ENCODE results near the gene SAMM50.
A peak's percentile ranks its signal among the peaks of the same experiment; 100 is the strongest.

SAMM50 gene

DNA sequence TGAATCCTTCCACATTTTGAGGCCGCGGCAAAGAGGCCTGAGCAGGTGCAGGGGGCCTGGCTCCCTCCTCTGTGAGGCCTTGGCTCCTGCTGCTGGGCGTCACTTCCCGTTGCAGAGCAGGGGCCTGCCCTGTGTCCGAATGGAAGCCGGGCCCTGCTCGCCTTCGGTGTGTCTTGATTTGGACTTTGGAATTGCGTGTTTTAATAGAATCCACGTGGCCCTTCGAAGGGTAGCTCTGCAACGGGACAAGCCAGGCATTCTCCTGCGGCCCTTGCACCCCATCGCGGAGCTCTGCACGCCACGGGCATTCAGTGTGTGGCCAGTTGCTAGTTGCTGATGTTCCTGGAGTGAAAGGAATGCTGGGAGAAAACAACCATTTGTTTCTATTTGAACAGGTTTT lies 25.8 kb downstream of the SAMM50 start:
- DNase-seq, result no peak

DNA sequence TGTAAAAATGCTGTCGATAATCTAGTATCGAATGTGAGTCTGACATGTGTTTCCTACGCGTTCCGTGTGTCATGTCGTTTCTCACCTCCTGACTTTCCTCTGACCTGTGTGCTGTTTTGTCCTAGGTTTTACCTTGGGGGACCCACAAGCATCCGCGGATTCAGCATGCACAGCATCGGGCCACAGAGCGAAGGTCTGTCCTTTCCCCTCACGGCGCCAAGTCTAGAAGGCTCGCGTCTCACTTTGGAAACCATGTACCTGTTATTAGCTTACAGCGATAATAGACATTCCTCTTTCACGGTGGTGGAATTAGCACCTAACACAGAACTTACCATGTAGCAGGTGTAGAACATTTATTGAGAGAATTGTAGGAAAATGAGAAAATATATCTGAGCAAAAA lies 28.6 kb downstream of the SAMM50 start:
- DNase-seq, result no peak

DNA sequence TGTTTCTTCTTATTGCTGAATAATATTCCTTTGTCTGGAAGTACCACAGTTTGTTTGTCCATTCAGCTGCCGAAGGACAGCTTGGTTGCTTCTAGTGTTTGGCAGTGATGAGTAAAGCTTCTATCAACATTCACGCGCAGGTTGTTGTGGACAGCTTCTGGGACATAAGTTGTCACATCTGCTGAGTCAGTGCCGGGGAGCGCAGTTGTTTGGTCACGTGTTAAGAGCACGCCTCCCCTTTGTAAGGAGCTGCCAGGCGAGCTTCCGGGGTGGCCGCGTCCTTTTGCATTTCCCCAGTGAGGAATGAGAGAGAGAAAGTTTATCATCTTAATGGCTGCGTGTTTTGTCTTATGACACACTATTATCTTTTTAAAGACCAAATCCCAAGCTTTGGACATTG lies 30.3 kb downstream of the SAMM50 start:
- DNase-seq, result no peak

DNA sequence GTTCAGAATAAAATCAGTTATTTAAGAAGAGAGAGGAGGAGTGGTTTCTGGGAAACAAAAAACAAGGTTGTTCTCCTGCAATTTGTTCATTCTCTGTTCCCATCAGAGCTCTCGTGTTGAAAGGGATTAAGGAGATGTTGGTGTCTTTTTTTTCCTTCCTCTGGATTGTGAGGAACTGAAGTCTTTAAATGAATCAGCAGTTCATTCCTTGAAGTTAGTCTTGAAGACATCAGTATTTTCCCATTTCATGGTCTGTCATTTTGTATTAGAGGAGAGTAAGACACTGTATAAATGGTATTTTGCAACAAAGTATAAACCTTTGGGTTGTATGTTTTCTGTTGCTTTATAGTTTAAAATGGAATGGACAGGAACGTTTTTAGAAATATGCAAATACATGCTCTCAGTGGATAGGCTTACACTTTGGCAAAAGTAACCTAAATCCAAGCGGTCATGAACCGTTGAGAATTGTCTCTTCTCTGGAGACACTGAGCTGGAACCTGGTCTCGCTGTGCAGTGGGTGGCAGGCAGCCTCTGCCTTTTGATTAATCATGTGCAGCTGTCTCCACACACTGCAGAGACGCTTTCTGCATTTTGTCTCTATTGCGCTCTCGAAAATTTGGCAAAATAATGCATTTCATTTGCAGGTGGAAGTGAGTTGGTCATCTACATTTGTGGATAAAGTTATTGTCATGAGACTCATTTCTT lies 33.0 kb downstream of the SAMM50 start:
- no peak for DNase-seq

DNA sequence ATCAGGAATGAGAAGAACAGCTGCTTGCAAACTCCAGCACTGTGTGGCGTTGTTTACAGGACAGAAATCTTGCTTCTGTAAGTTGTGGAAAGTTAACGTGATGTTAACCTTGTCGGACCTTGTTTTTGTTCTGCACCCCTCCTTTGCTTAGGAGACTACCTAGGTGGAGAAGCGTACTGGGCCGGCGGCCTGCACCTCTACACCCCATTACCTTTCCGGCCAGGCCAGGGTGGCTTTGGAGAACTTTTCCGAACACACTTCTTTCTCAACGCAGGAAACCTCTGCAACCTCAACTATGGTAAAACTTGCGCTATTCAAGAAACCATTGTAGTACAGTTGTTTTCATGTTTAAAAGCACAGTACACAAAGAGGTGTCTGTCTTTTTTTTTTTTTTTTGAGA lies 33.7 kb downstream of the SAMM50 start:
- DNase-seq, result no peak

DNA sequence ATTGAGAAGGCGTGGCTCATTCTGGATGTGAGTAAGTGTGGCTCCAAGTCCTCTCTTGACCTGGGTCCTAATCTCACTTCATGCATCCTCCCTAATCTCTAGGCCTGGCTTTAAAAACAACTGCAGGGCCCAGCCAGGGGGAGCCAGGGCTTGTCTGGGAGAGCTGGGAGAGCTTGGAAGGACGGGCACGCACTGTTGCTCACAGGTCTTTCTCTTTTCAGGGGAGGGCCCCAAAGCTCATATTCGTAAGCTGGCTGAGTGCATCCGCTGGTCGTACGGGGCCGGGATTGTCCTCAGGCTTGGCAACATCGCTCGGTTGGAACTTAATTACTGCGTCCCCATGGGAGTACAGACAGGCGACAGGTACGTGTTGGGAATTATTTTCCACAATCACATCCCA lies 34.8 kb downstream of the SAMM50 start:
- no peak for DNase-seq

DNA sequence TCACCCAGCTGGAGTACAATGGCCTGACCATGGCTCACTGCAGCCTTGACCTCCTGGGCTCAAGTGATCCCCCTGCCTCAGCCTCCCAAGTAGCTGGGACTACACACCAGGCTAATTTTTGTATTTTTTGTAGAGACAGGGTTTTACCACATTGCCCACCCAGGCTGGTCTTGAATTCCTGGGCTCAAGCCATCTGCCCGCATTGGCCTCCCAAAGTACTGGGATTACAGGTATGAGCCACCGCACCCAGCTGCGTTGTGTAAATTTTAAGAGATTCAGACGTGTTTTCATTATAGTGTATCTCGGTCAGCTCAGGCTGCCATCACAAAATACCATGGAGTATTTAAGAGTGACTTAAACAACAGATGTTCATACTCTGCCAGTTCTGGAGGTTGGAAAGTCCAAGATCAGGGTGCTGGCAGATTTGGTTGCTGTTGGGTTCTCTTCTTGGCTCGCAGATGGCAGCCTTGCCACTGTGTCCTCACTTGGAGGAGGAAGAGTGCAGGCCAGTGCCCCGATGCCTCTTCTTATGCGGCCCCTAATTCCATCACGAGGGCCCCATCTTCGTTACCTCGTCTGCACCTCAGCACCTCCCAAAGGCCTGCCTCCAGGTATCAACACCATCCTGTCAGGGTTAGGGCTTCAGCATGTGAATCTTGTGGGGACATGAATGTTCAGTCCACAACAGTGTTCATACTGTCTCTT lies 36.2 kb downstream of the SAMM50 start:
- no peak for DNase-seq

DNA sequence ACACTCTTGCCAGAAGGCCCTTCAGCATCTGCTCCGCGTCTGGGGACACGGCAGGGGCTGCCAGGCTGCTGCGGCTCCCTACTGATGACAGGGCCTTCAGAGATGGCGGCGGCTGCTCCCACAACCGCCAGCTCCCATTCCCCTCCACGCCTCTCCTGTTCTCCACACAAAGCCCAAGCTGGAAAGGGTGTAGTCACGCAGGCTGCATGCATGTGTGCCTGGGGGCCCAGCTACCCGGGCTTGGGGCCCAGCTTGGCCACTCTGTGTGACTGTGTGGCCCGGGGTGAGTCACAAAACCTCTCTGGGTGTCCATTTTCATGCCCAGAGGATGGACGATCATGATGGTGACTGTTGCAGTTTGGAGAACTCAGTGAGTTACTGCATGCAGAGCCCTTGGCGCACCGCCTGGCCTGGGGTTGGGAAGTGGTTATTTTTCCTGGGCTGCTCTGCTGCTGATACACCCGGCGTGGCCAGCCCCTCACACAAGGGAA lies 37.1 kb downstream of the SAMM50 start:
- DNase-seq, result peak; percentile 56

DNA sequence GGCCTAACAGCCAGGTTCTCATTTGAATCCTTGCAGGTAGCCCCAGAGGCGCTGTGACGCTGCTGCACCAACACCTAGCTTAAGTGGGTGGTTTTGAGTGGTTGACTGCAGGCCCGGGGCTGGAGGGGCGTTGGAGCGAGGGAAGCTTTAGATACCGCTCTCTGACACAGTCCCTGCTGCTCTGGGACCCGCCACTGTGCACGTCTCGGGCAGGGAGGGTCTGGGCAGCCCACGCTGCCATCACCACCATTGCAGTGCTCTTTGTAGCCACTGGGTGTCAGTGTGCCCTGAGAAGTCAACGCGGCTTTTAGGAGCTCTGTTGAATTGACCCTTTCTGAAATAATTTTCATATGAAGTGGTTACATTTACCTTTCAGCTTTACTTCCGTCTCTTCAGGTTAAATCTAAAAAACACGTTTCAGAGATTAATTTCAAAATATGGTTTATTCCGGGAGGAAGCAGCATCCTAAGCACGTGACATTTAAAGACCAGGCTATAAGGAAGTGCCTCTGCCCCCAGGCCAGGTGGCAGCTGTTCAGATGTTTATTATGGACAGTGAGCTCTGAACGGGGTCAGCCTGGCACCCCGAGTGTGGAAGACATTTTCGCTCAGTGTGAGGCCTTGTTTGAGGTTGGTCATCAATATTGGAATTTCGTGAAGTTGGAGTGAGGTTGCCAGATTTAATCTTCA lies 38.0 kb downstream of the SAMM50 start:
- peak; percentile 49 for DNase-seq

DNA sequence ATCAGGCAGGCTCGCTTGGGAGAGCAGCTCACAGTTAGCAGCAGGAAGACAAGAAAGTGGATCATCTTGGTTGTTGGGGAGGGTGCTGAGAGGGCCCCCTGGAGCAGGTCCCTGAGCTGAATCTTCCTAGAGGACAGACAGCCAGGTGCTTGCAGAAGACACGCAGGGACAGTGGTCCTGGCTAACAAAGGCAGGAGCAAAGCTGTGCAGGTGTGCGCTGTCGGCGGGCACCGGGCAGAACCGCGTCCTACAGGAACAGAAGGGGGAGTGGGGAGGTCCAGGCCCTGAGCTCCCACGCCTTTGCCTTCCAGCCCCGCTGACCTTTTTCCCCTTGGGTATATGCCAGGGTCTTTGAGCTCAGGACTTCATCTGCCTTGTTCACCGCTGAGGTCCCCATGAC lies 38.8 kb downstream of the SAMM50 start:
- DNase-seq, result no peak

DNA sequence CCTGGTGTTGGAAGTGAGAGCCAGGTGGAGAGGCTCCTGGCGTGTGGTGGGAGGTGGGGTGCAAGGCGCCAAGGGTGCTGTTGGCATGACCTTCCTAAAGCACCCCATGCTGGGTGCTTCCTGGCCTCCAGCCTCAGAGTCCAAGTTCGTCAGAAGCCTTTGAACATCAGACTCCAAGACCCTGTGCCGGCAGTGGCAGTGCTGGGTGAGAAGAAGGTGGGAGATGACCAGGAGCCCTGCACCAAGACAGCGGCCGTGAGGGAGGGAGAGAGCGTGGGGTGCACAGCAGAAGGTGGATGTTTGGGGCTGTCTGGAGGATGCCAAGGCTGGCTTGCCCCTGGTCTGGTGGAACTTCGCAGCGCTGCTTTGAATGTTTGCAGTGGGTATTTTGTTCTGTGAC lies 39.2 kb downstream of the SAMM50 start:
- DNase-seq, result no peak

DNA sequence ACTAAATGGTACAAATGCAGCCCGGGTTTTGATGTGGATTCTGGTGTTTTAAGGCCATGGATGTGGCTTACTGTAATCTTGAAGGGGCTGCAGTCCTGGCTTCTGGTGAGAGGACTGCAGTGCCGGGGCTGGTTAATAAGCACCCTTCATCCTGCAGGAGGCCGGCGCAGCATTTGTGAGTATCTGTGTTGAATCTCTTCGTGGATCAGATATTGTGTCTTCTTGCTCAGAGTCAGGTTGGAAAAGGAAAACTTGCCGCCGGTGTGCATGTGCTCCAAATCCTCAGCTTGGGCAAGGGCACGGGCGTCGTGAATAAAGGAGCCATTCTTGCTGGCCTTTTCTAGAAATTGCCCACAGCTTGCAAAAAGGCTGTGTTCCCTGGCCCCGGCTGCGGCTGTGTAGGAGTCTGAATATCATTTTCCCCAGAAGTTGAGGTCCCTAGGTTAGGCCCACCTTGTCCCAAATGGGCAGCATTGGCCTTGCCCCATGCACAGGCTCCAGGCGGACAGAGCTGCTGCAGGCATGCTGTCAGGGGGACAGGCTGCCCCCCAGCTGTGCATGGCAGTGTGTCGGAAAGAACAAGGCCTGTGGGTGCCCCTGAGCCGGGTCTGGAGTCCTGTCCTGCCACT lies 39.9 kb downstream of the SAMM50 start:
- no peak for DNase-seq

DNA sequence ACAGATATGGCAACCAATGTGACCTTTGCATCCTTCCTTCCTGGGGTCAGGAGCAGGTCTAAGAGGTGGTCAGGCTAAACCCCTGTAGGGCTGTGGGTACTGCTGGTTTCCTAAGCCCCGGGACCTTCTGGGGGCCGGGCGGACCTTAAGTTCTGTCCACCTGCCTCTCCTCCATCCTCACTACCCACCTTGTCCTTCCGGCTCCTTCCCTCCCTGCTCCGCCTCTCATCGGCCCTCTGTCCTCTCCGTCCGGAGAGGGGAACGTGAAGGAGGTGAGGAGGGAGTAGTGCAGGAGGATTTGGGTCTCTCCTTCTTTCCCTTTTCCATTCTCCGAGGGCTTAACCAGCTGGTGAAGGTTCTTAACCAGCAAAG lies 40.5 kb downstream of the SAMM50 start:
- no peak for DNase-seq

DNA sequence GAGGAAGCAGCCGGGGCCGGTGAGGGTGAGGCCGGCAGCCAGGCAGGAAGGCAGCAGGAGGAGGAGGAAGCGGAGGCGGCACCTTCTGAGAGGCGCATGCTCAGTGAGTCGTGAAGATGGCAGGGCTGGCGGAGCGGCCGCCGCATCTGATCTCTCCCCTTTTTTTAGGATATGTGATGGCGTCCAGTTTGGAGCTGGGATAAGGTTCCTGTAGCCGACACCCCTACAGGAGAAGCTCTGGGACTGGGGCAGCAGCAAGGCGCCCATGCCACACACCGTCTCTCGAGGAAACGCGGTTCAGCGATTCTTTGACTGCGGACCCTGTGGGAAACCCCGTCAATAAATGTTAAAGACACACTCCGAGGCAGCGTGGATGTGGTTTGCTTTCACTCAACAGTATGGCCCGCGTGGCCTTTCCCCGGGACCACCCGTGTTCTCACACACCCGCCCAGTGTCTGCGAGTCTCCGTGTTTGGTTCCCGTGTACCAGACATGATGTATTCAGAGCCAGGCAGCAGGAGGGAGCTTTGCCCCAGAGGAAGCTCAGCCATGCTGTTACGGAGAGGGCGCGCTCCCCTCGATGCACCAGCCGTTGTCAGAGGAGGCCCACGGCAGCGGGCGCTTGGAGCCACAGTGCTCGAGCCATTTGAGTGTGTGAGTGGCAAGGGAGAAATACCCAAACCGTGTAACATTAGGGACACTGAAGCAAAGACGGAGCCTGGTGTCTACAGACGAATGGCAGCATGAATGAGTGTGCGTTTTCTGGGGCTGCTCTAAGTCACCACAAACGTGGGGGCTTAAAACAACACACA lies 41.1 kb downstream of the SAMM50 start:
- DNase-seq, result no peak

DNA sequence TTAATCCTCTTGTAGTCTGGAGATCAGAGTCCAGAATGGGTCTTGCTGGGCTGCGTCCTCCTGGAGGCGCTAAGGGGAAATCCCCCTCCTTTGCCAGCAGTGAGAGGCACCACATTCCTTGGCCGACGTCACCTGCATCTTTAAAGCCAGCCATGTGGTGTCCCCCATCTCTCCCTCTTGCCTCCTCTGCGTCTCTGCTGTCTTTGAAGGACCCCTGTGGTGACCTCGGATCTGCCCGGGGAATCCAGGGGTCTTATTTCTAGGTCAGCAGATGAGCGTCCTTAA lies 41.7 kb downstream of the SAMM50 start:
- no peak for DNase-seq

DNA sequence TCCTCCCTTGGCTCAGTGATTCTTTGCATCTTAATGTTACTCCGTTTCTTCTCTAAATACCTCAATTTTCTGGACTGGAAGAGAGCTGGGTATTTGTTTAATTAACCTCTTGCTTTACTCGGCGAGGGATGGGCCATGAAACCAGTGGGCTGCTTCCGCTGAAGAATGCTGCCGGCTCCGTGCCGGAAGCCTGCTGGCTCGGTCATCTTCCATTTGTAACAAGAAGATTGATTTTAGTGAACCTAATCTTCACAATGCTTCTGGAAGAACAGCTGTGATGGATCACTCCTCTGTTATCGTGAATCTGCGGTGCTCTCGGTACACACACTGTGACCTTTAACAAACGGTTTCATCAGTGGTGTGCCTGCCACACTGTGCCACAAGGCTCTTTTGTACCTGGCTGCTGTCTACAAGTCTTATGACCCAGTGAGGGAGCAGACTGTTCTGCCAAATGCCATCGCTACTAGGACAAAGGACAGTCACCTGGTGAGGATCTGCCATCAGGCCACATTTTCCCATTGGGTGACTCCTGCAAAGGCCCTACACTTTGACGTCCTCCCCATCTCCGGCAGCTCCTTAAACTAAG lies 43.5 kb downstream of the SAMM50 start:
- DNase-seq, result no peak

DNA sequence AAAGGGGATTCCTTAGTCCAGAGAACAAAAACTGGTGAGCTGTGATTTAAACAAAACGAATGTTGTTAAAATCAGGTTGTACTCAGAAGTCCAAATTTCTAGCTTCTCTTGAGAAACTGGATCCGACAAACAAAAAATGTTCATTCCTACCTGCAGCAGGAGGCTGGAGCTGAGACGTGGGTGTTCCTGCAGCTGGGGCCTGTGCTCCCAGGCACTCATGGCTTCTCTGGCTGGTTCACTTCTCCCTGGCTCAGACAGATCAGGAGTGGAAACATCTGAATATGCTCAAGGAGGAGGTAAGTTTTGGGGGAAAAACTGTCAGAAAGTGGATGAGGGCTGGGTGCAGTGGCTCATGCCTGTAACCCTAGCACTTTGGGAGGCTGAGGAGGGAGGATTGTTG lies 44.1 kb downstream of the SAMM50 start:
- no peak for DNase-seq

DNA sequence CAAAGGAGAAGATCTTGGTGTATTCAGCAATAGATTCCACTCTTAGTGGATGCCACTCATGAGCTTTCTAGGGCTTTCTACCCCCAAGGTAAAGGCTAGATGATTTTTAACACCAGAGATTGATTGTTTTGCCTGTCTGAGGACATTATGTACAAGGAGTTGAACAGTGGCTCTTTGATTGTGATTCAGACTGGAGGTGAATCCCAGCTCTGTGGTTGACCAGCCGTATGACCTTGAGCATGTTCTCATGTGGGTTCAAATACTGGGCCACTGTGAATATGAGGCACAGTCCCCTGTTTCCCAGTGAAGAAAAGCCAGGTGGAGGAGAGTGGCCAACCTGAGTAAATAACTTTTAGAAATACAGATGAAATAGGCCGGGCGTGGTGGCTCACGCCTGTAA lies 44.9 kb downstream of the SAMM50 start:
- DNase-seq, result no peak

DNA sequence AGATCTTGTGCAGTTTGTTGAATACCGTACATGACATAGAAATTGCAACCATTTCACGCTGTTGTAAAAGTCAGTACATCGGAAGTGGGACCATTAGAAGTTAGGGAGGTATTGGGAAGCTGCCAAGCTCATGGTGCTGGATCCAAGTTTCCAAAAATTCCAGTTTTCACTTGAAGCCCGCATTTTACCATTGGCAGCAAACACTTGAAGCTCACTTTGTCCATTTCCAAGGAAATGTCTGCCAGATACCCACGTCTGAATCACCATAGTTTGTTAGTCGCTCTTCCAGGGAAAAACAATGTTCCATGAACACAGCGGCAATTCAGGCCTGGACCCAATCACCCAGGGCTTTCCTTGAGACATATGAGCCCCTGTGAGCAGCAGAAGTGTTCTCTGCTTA lies 46.3 kb downstream of the SAMM50 start:
- DNase-seq, result no peak

DNA sequence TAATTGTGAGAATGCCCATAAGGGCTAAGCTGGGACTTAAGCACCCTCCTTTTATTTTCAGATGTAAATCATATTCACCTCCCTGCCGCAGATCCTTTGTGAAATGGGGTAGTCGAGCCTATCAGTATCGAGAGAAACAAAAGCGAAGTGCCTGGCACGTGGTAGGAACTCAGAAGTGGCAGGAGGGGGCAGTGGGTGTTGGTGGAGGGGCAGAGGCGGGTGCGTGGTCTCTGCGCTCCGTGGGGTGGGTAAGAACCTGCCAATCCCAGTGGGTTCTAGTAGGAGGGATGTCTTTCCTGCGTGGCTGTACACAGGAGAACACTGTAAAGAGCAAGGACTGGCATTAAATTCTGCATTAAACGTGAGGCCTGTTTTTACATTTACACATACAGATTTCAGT lies 47.1 kb downstream of the SAMM50 start:
- no peak for DNase-seq

DNA sequence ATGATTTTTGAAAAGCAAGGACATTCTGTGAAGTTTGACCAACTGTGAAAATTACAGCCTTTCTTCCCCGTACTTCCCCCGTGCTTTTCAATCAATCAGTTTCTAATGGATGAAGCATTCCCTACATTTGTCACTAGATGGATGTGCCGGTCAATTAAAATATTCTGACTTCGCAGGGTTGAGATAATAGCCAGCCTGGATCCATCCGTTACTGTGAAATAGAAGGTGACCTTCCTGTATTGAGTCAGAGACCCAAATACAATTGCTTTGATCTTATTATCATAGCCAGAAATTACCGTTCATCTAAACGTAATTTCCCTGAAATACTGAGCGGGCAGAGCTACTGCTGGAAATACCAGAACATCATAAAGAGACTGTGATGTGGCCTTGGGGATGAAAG lies 47.8 kb downstream of the SAMM50 start:
- DNase-seq, result no peak

DNA sequence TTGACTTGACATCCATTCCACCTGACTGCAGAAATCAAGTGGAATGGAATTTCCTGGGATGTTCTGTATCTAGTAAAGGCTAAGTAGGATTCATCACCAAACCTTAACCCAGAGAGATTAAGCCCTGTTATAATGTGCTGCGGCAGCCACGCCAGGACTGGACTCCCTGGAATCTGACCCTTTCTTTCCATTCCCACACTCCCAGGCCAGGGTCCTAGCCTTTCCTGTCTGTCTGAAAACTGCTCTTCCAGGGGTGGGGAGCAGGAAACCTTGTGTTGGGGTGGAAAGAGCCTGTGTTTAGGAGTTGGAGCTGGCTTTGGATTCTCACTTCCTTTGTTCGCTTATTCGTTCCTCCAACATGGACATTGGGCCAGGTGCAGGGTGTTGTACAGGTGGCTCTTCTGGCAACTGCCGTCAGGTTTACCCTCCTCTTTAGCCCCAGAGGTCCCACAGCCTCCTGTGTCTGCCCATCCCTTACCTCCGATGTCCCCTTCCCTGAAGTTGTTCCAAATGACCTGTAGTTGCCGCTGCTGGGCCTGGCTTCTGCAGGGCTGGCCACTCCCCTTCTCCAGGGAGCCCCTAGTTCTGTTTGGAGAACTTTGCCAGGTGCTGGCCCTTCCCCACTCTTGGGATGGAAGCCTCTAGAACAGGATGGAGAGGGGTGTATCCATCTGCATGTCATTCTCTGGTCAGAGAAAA lies 48.3 kb downstream of the SAMM50 start:
- DNase-seq, result no peak

All from fibroblast of skin of right biceps (primary cell).